MCF 10A (cell line): ENCODE data around the gene UEVLD. TPM values are rescaled to one million over a fixed set of nuclear protein-coding genes. Genes with fewer than 3 reads are reported as not detected.

Experiments used
- BruUV-seq: library from RNA; stranded (reverse); fragments of 400-500 nt; replicated peaks from 2 replicates; lab custom pipeline; 2021; lab: Mats Ljungman, UMichigan
- CTCF ChIA-PET: fragments of 300-600 bp; sonication (Branson Sonifier 250); formaldehyde crosslinking; extraction: SDS; loops from one replicate; lab custom pipeline; 2021; ENCODE audit warnings: antibody characterized with exemption, inconsistent platforms; lab: Yijun Ruan, JAX
- POLR2A ChIA-PET: fragments of 300-600, 350-650 bp; sonication (Branson Sonifier 250); formaldehyde crosslinking; extraction: SDS; loops from one replicate; lab custom pipeline; 2020; ENCODE audit warnings: antibody characterized with exemption, inconsistent platforms; lab: Yijun Ruan, JAX
- DNase-seq: peaks from one replicate; pipeline ENCODE4 v3.0.0-alpha.2; 2018; ENCODE audit not compliant: unreplicated experiment
- H3K27ac Mint-ChIP-seq: one replicate; pipeline ENCODE4 v1.8.0; 2022; ENCODE audit warnings: mild to moderate bottlenecking, low read depth, mixed read lengths; ENCODE audit not compliant: unreplicated experiment
- H3K27me3 Mint-ChIP-seq: one replicate; pipeline ENCODE4 v1.8.0; 2022; ENCODE audit warnings: mixed read lengths; ENCODE audit not compliant: insufficient read depth, unreplicated experiment
- H3K36me3 Mint-ChIP-seq: one replicate; pipeline ENCODE4 v1.8.0; 2022; ENCODE audit warnings: mild to moderate bottlenecking, moderate library complexity, mixed read lengths; ENCODE audit not compliant: insufficient read depth, unreplicated experiment
- H3K4me1 Mint-ChIP-seq: one replicate; pipeline ENCODE4 v1.8.0; 2022; ENCODE audit warnings: mixed read lengths; ENCODE audit not compliant: insufficient read depth, unreplicated experiment
- H3K4me3 Mint-ChIP-seq: one replicate; pipeline ENCODE4 v1.8.0; 2022; ENCODE audit warnings: mild to moderate bottlenecking, moderate library complexity, mixed read lengths; ENCODE audit not compliant: unreplicated experiment
- H3K9me3 Mint-ChIP-seq: one replicate; pipeline ENCODE4 v1.8.0; 2022; ENCODE audit warnings: mixed read lengths; ENCODE audit not compliant: unreplicated experiment
- intact Hi-C: fragments of 100-400 bp; cut with micrococcal nuclease; formaldehyde crosslinking; loops from 2 replicates; pipeline ENCODE4 v1.14.1; 2022
- total RNA-seq: library from RNA; stranded (reverse); gene quantifications from 2 replicates; pipeline ENCODE4 v1.2.3, GENCODE V29; 2022
- TF ChIP-seq, protein P1 (sequence below): fragments of 200-600 bp; IDR thresholded peaks from one replicate; pipeline ENCODE4 v1.8.0; 2022; ENCODE audit warnings: antibody characterized with exemption, mild to moderate bottlenecking; ENCODE audit not compliant: unreplicated experiment

Gene UEVLD
- total RNA-seq, 1 experiment from 2014 or later, result 22.8 TPM

DNA sequence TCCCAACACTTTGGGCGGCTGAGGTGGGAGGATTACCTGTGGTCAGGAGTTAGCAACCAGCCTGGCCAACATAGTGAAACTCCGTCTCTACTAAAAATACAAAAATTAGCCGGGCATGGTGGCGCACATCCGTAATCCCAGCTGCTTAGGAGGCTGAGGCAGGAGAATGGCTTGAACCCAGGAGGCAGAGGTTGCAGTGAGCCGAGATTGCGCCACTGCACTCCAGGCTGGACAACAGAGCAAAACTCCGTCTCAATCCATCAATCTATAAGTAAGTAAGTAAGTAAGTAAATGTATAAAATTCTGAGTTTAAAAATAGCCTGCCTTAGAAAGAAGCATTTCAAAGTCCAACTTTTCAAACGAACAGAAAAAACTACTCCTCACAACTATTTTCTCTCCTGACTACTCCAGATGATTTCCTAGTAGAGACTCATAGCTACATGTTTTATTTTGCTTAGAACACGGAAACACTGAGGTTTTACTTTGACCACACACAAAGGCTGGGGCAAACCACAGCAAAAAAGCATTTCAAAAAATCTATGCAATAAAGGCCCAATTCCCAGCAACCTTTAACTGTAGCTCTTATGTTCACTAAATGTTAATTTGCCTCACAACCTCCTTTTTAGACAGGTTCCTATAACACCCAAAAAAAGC, 29.3 kb upstream of the UEVLD start:
- H3K36me3 Mint-ChIP-seq, result peaks cover 34% of the 10 kb centered on the region
- POLR2A ChIA-PET, result interaction anchor here (1.2 to 4.2 kb wide), 3 partner anchors 11 to 30 kb away, joined by 8 to 31 read pairs (median 12); partner anchors contain the start of genes SPTY2D1 and UEVLD
- H3K9me3 Mint-ChIP-seq, result no peaks in the 10 kb centered on the region
- H3K27me3 Mint-ChIP-seq, result no peaks in the 10 kb centered on the region
- H3K4me1 Mint-ChIP-seq, result peaks cover 15% of the 10 kb centered on the region
- CTCF ChIA-PET, result interaction anchor here (0.5 to 0.8 kb wide), 2 partner anchors 21 to 236 kb away, joined by 3 read pairs; no protein-coding TSS in a partner anchor
- intact Hi-C loops, result no loop called here
- TF ChIP-seq, protein P1, sequence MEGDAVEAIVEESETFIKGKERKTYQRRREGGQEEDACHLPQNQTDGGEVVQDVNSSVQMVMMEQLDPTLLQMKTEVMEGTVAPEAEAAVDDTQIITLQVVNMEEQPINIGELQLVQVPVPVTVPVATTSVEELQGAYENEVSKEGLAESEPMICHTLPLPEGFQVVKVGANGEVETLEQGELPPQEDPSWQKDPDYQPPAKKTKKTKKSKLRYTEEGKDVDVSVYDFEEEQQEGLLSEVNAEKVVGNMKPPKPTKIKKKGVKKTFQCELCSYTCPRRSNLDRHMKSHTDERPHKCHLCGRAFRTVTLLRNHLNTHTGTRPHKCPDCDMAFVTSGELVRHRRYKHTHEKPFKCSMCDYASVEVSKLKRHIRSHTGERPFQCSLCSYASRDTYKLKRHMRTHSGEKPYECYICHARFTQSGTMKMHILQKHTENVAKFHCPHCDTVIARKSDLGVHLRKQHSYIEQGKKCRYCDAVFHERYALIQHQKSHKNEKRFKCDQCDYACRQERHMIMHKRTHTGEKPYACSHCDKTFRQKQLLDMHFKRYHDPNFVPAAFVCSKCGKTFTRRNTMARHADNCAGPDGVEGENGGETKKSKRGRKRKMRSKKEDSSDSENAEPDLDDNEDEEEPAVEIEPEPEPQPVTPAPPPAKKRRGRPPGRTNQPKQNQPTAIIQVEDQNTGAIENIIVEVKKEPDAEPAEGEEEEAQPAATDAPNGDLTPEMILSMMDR, result no peak
- H3K27ac Mint-ChIP-seq, result peak overlapping the region; percentile 33
- DNase-seq, result no peak
- no TSS peak for BruUV-seq
- no peak overlapping the region for H3K4me3 Mint-ChIP-seq

DNA sequence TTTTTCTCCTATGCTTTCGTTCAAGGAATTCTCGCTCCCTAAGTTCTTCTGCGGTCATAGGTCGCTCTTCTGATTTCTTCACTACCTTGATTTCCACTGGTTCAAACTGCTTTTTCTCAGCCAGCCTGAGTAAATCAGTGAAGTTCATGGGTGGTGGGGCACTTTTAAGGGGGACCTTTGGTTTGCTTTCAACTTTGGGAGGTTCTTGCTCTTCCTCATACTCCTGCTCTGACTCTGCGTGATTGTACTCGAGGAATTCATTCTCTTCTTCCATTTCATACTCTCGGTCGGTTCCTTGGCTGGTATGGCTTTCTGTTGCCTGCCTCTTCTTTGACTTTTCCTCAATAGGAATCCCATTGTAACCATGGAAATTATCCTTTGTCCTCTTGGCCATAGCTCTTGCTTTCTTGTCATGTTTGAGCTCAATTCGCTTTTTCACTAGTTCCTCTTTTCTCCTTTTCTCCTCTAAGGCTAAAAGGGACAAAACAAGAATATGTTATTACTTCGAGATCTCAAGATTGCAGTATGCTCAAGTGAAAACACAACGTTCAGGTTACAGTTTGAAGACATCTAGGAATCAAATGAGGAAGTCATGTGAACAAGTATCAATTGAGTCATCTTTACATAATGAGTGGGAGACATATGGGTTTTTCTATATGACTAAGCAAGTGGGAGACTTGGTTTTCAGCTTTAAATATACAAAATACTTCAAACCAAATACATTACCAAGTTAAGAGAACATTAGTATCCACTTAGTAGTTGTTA, 27.3 kb upstream of the UEVLD start:
- no peak for DNase-seq
- ChIA-PET POLR2A (no interaction called here), CTCF (interaction anchor here (0.8 to 1.5 kb wide), 2 partner anchors 17 to 152 kb away, joined by 3 read pairs; partner anchors contain the start of gene MISFA)
- intact Hi-C loops, result no loop called here
- Mint-ChIP-seq H3K9me3 (no peaks in the 10 kb centered on the region), H3K4me3 (no peak overlapping the region), H3K27ac (no peak overlapping the region), H3K36me3 (peaks cover 53% of the 10 kb centered on the region), H3K27me3 (no peaks in the 10 kb centered on the region), H3K4me1 (peaks cover 15% of the 10 kb centered on the region)
- TF ChIP-seq, protein P1, result no peak
- BruUV-seq, result no TSS peak

DNA sequence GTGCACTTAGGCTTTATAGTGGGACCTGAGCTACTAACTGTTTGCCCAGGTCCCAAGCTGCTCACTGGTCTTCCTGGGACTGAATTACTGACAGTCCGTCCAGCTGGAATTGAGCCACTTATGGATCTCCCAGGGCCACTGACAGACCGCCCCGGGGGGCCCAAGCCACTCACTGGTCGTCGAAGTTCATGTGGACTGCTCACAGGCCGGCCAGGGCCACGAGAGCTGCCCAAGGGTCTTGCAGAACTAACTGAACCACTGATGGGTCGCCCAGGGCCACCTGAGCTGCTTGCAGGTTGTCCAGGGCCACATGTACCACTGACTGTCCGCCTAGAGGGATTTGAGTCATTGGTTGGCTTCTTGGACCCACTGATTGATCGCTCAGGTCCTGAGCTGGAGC, 26.1 kb upstream of the UEVLD start:
- DNase-seq, result no peak
- Mint-ChIP-seq H3K9me3 (no peaks in the 10 kb centered on the region), H3K27ac (no peak overlapping the region), H3K4me1 (peaks cover 15% of the 10 kb centered on the region), H3K4me3 (no peak overlapping the region), H3K36me3 (peaks cover 65% of the 10 kb centered on the region), H3K27me3 (no peaks in the 10 kb centered on the region)
- ChIA-PET POLR2A (no interaction called here), CTCF (interaction anchor here (1.1 kb wide), 1 partner anchor 12 kb away, joined by 3 read pairs; no protein-coding TSS in a partner anchor)
- BruUV-seq, result no TSS peak
- TF ChIP-seq, protein P1, result no peak
- intact Hi-C loops, result no loop called here

DNA sequence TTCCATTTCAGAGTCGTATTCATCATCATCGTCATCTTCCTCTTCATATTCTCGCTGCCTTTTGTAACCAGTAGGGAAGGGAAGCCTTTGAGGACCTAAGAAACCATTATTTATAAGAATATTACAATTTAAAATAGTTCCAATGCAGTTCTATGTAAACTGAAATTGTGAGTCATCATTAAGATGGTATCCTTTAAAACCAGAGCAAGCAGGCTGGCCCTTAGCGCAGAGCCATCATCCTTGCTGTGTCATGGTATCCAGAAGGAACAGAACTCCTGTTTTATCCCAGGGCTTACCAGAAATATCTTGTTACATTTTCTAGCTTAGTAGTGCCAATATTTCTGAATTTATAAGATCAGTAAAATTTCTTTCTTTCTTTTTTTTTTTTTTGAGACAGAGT, 23.9 kb upstream of the UEVLD start:
- BruUV-seq, result no TSS peak
- H3K9me3 Mint-ChIP-seq, result no peaks in the 10 kb centered on the region
- CTCF ChIA-PET, result no interaction called here

More for the DNA sequence above, 23.9 kb upstream of the UEVLD start:
- Mint-ChIP-seq H3K4me3 (no peak overlapping the region), H3K4me1 (no peaks in the 10 kb centered on the region), H3K27ac (no peak overlapping the region), H3K36me3 (peaks cover 69% of the 10 kb centered on the region), H3K27me3 (no peaks in the 10 kb centered on the region)
- intact Hi-C loops, result no loop called here
- POLR2A ChIA-PET, result interaction anchor here (1.0 kb wide), 1 partner anchor 19 kb away, joined by 3 read pairs; no protein-coding TSS in a partner anchor
- DNase-seq, result no peak
- TF ChIP-seq, protein P1, result no peak
